ENCODE data around the gene KIF3A. TPM values are rescaled to one million over a fixed set of nuclear protein-coding genes. Genes with fewer than 3 reads are reported as not detected.

The KIF3A gene
- total and polyA plus RNA-seq, 2 of the 8 experiments (the other 6 are each of a cell fraction or from before 2014, with no cell fraction given), result 3.1 to 13.1 TPM

DNA sequence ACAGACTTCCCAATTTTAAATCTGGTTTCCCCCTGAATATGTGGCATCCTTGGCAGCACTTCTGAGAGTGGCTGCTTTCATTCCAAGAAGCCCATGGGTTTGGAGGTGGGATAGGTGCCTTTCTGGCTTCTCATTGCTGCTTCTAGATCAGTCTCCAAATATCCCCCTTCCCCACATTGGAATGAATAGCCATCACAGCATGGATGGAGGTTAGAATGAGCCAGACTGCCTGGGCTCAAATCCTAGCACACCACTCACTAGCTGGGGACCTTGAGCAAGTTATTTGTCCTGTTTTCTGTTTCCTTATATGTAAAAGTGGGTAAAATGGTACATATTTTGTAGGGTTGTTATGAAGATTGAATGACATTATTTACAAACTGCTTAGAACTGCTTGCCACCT is 93.2 kb downstream of the KIF3A start:
- Histone ChIP-seq H2BK20ac (ENCODE audit: low read length) (no peak overlapping the region), H3K79me2 (ENCODE audit: control insufficient read depth in 1 of 2, insufficient read depth in 2 of 2, low read length in 2 of 2) (no peaks in the 10 kb centered on the region), H3K18ac (ENCODE audit: extremely low read depth, low read length) (no peak overlapping the region), H3K9ac (replicated peaks in 1 of 4; ENCODE audit: extremely low read depth in 1 of 4, low read depth in 3 of 4, low read length in 3 of 4) (peak overlapping the region in 1 of 4 experiments; percentile 37; a peak in 2 of 7 replicates), H3K27me3 (replicated peaks in 1 of 4; ENCODE audit: control insufficient read depth in 3 of 4, extremely low read depth in 1 of 4, insufficient read depth in 3 of 4, low read length in 3 of 4) (no peaks in the 10 kb centered on the region), H3K4me1 (replicated peaks in 1 of 4; ENCODE audit: control insufficient read depth in 3 of 4, insufficient read depth in 4 of 4, low read length in 3 of 4) (peaks cover 0 to 5% (median under 1%) of the 10 kb centered on the region in 4 experiments; a peak in 2 of 7 replicates), H2AFZ (ENCODE audit: low read length) (no peak overlapping the region), H3K4me2 (ENCODE audit: insufficient read depth in 1 of 2, low read depth in 2 of 2, low read length in 2 of 2) (peak overlapping the region in 1 of 2 experiments; percentile 3; a peak in 1 of 4 replicates), H4K91ac (replicated peaks; ENCODE audit: insufficient read length, low read length) (no peak overlapping the region), H3K56ac (replicated peaks; ENCODE audit: insufficient read length, low read depth, low read length) (no peak overlapping the region), H3K79me1 (ENCODE audit: low read depth, low read length) (no peaks in the 10 kb centered on the region), H3K27ac (ENCODE audit: low read depth, low read length) (no peak overlapping the region), H3K4ac (replicated peaks; ENCODE audit: insufficient read length, low read depth, low read length) (no peak overlapping the region), H2BK12ac (ENCODE audit: low read depth, low read length) (no peak overlapping the region), H4K5ac (ENCODE audit: insufficient read length, low read depth, low read length) (no peak overlapping the region), H3K9me3 (ENCODE audit: insufficient read depth in 2 of 2, low read depth in 1 of 2, low read length in 1 of 2) (peaks cover 5 to 6% of the 10 kb centered on the region in 2 experiments; a peak in 3 of 4 replicates), H2BK120ac (replicated peaks; ENCODE audit: low read depth, low read length) (no peak overlapping the region), H2BK5ac (ENCODE audit: low read depth, low read length) (no peak overlapping the region), H4K20me1 (replicated peaks in 1 of 2; ENCODE audit: control insufficient read depth in 1 of 2, insufficient read depth in 2 of 2, low read length in 2 of 2) (no peaks in the 10 kb centered on the region), H3K4me3 (ENCODE audit: extremely low read depth in 1 of 4, insufficient read depth in 2 of 4, low read depth in 3 of 4, low read length in 4 of 4) (no peak overlapping the region), H2AK5ac (ENCODE audit: low read depth, low read length) (no peak overlapping the region), H3K14ac (ENCODE audit: insufficient read length) (no peak overlapping the region), H3K23ac (ENCODE audit: insufficient read length) (no peak overlapping the region), H3K36me3 (ENCODE audit: control insufficient read depth in 2 of 4, insufficient read depth in 4 of 4, low read length in 3 of 4) (peaks cover 0 to 22% (median 13%) of the 10 kb centered on the region in 4 experiments; a peak in 7 of 8 replicates), H3K23me2 (ENCODE audit: low read depth, low read length) (no peaks in the 10 kb centered on the region), H2BK15ac (ENCODE audit: low read length) (no peak overlapping the region), H4K8ac (ENCODE audit: extremely low read depth, insufficient read depth, low read length) (no peak overlapping the region)
- DNase-seq (ENCODE audit: low read depth in 1 of 2, low spot score in 2 of 2) (no peak), FAIRE-seq (no peak)
- POLR2A ChIA-PET (ENCODE audit: partially characterized antibody), result interaction anchor here (0.9 kb wide), 1 partner anchor 113 kb away, joined by 3 read pairs; no protein-coding TSS in a partner anchor
- CTCF ChIA-PET (ENCODE audit: partially characterized antibody), result interaction anchor here (1.4 kb wide), 2 partner anchors 31 to 118 kb away, joined by 4 to 5 read pairs; no protein-coding TSS in a partner anchor
- TF ChIP-seq TAF1 (IDR thresholded peaks at IDR 0.05; ENCODE audit: low read depth, low read length) (no peak), BCL11A (IDR thresholded peaks at IDR 0.05; ENCODE audit: low read depth in 2 of 2, low read length in 2 of 2) (no peak), KDM1A (IDR thresholded peaks at IDR 0.05; ENCODE audit: borderline replicate concordance, low read length) (no peak), POLR2AphosphoS5 (IDR thresholded peaks at IDR 0.05; ENCODE audit: low read depth, low read length) (no peak), PHF8 (conservative IDR thresholded peaks at IDR 0.05; ENCODE audit: low read depth, low read length) (no peak), CBX8 (IDR thresholded peaks at IDR 0.05; ENCODE audit: borderline replicate concordance, low read depth, low read length) (no peak), TEAD4 (IDR thresholded peaks at IDR 0.05; ENCODE audit: low read depth, low read length) (no peak), NRF1 (IDR thresholded peaks at IDR 0.05; ENCODE audit: low read depth, low read length) (no peak), ZNF274 (IDR thresholded peaks at IDR 0.05; ENCODE audit: borderline replicate concordance, extremely low read depth, low read length) (no peak), KDM4A (IDR thresholded peaks at IDR 0.05; ENCODE audit: low read depth, low read length, severe bottlenecking) (no peak), MAFK (IDR thresholded peaks at IDR 0.05; ENCODE audit: low read depth, low read length) (no peak), TAF7 (optimal IDR thresholded peaks at IDR 0.05; ENCODE audit: borderline replicate concordance, low read depth, low read length) (no peak), SIX5 (IDR thresholded peaks at IDR 0.05; ENCODE audit: low read depth, low read length) (no peak), RFX5 (IDR thresholded peaks at IDR 0.05; ENCODE audit: borderline replicate concordance, low read depth, low read length) (no peak)
- TF ChIP-seq, protein P1, sequence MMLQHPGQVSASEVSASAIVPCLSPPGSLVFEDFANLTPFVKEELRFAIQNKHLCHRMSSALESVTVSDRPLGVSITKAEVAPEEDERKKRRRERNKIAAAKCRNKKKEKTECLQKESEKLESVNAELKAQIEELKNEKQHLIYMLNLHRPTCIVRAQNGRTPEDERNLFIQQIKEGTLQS (IDR thresholded peaks at IDR 0.05; ENCODE audit: insufficient read depth, low read depth, low read length), result no peak
